ENCODE measurements around the gene KTI12. TPM values are rescaled to one million over a fixed set of nuclear protein-coding genes. Genes with fewer than 3 reads are reported as not detected.
"Not testable (repeated sequence)": the region's sequence is repeated elsewhere in the genome, so short reads cannot be mapped to it uniquely, and the experiment has no call there.

Gene KTI12
- 10 to 100 TPM; 14.5 to 23.5 (median 16.5) TPM for total RNA-seq
- 10 to 100 TPM; 29.9 to 39.4 TPM for polyA plus RNA-seq
- 7.5 reads per million, percentile 31 among the genes with 10 or more reads in this experiment for total RNA-seq

GRCh38 chr1:52033190-52034049 lies at the start of gene KTI12:
TSS of gene KTI12 (minus strand) at chr1:52033810. CDS start at chr1:52033761, 49 bp downstream.
- Mint-ChIP-seq H3K27ac (peak within 1 kb of the TSS; percentile 92 to 97 (median 96)), H3K9me3 (no peaks in the 10 kb centered on the region), H3K4me1 (peaks cover 18 to 52% (median 38%) of the 10 kb centered on the region in 7 donors), H3K4me3 (peak within 1 kb of the TSS; percentile 91 to 96 (median 93)), H3K27me3 (no peaks in the 10 kb centered on the region), H3K36me3 (peaks cover 0 to 29% (median 4%) of the 10 kb centered on the region in 5 donors)
- ChIA-PET POLR2A (interaction anchor here (0.7 to 4.0 kb wide), 15 partner anchors 8 to 670 kb away, joined by 3 to 43 read pairs (median 4); partner anchors contain the start of genes BTF3L4, NRDC, ORC1 and PRPF38A), CTCF (no interaction called here)
- DNase-seq (peak; percentile 72 to 92 (median 89)), ATAC-seq (peak; percentile 95)
- no peaks in the 10 kb centered on the region for H3K9me3 ChIP-seq (ENCODE audit: control insufficient read depth in 2 of 3, low read length in 3 of 3)
- intact Hi-C loops (cut with micrococcal nuclease): loop anchor here (1.0 to 5.0 kb wide), 7 partner anchors 23 to 416 kb away; partner anchors contain the start of genes BTF3L4 (in 2 of the 2), CC2D1B (in 1 of the 2), NRDC (in 1 of the 2) and ORC1 (in 1 of the 2)
- peaks cover 0 to 16% (median 5%) of the 10 kb centered on the region in 3 experiments for H3K36me3 ChIP-seq (ENCODE audit: control insufficient read depth in 2 of 3, insufficient read depth in 3 of 3, low read length in 3 of 3)
- peak within 1 kb of the TSS; percentile 73 for H3K27ac ChIP-seq (ENCODE audit: low read depth, low read length)
- H3K27me3 ChIP-seq (ENCODE audit: control insufficient read depth in 2 of 2, insufficient read depth in 2 of 2, low read length in 2 of 2): no peaks in the 10 kb centered on the region
- peaks cover 20 to 22% of the 10 kb centered on the region in 2 donors for H3K4me1 ChIP-seq (ENCODE audit: control insufficient read depth in 2 of 2, insufficient read depth in 2 of 2, low read length in 2 of 2)
- H3K4me3 ChIP-seq (ENCODE audit: low read length): peak within 1 kb of the TSS; percentile 94

GRCh38 chr1:52080014-52080415 lies 46.4 kb upstream of the KTI12 start:
- no peaks in the 10 kb centered on the region for H3K4me1 ChIP-seq (ENCODE audit: control insufficient read depth in 2 of 2, insufficient read depth in 2 of 2, low read length in 2 of 2)
- intact Hi-C loops (cut with micrococcal nuclease): no loop called here
- Mint-ChIP-seq H3K36me3 (peaks cover 0 to 15% (median 0%) of the 10 kb centered on the region in 5 donors), H3K27me3 (no peaks in the 10 kb centered on the region), H3K4me1 (peaks cover 0 to 14% (median 7%) of the 10 kb centered on the region in 7 donors), H3K9me3 (no peaks in the 10 kb centered on the region), H3K27ac (peak overlapping the region in 1 of 9 donors; percentile 46), H3K4me3 (no peak overlapping the region)
- POLR2A ChIA-PET: interaction anchor here (0.9 kb wide), 1 partner anchor 286 kb away, joined by 3 read pairs; the partner anchor contains the start of gene CC2D1B
- CTCF ChIA-PET: interaction anchor here (0.5 kb wide), 1 partner anchor 125 kb away, joined by 5 read pairs; no protein-coding TSS in a partner anchor
- peaks cover 0 to 26% (median 0%) of the 10 kb centered on the region in 3 experiments for H3K36me3 ChIP-seq (ENCODE audit: control insufficient read depth in 2 of 3, insufficient read depth in 3 of 3, low read length in 3 of 3)
- no peak overlapping the region for H3K27ac ChIP-seq (ENCODE audit: low read depth, low read length)
- ATAC-seq (no peak), DNase-seq (no peak)
- no peak overlapping the region for H3K4me3 ChIP-seq (ENCODE audit: low read length)
- H3K27me3 ChIP-seq (ENCODE audit: control insufficient read depth in 2 of 2, insufficient read depth in 2 of 2, low read length in 2 of 2): no peaks in the 10 kb centered on the region
- H3K9me3 ChIP-seq (ENCODE audit: control insufficient read depth in 2 of 3, low read length in 3 of 3): no peaks in the 10 kb centered on the region

GRCh38 chr1:52077277-52077676 lies 43.7 kb upstream of the KTI12 start:
- H3K4me3 ChIP-seq (ENCODE audit: low read length); H3K9me3 Mint-ChIP-seq; H3K9me3 ChIP-seq (ENCODE audit: control insufficient read depth in 2 of 3, low read length in 3 of 3); H3K27me3 ChIP-seq (ENCODE audit: control insufficient read depth in 2 of 2, insufficient read depth in 2 of 2, low read length in 2 of 2); intact Hi-C loops (cut with micrococcal nuclease); H3K4me1 ChIP-seq (ENCODE audit: control insufficient read depth in 2 of 2, insufficient read depth in 2 of 2, low read length in 2 of 2); H3K4me3 Mint-ChIP-seq; ATAC-seq; DNase-seq; H3K27ac Mint-ChIP-seq; POLR2A ChIA-PET; CTCF ChIA-PET; H3K27me3 Mint-ChIP-seq; H3K27ac ChIP-seq (ENCODE audit: low read depth, low read length): not testable (repeated sequence)
- Mint-ChIP-seq H3K36me3 (peaks cover 0 to 20% (median 7%) of the 10 kb centered on the region in 5 donors), H3K4me1 (peaks cover 0 to 18% (median 7%) of the 10 kb centered on the region in 7 donors)
- peaks cover 0 to 21% (median 0%) of the 10 kb centered on the region in 3 experiments for H3K36me3 ChIP-seq (ENCODE audit: control insufficient read depth in 2 of 3, insufficient read depth in 3 of 3, low read length in 3 of 3)

- Histone ChIP-seq H3K4me1 (ENCODE audit: control insufficient read depth in 2 of 2, insufficient read depth in 2 of 2, low read length in 2 of 2) (no peaks in the 10 kb centered on the region), H3K27me3 (ENCODE audit: control insufficient read depth in 2 of 2, insufficient read depth in 2 of 2, low read length in 2 of 2) (no peaks in the 10 kb centered on the region), H3K4me3 (ENCODE audit: low read length) (no peak overlapping the region), H3K9me3 (ENCODE audit: control insufficient read depth in 2 of 3, low read length in 3 of 3) (no peaks in the 10 kb centered on the region), H3K27ac (ENCODE audit: low read depth, low read length) (no peak overlapping the region), H3K36me3 (ENCODE audit: control insufficient read depth in 2 of 3, insufficient read depth in 3 of 3, low read length in 3 of 3) (peaks cover 0 to 20% (median 3%) of the 10 kb centered on the region in 3 experiments)
- Mint-ChIP-seq H3K4me1 (peaks cover 14 to 39% (median 35%) of the 10 kb centered on the region in 7 donors), H3K27ac (peak overlapping the region in 1 of 9 donors; percentile 70), H3K9me3 (no peaks in the 10 kb centered on the region), H3K4me3 (no peak overlapping the region), H3K27me3 (no peaks in the 10 kb centered on the region), H3K36me3 (peaks cover 3 to 31% (median 11%) of the 10 kb centered on the region in 5 donors)
- DNase-seq: no peak
- ATAC-seq: no peak
- intact Hi-C loops (cut with micrococcal nuclease): no loop called here
- ChIA-PET CTCF (no interaction called here), POLR2A (no interaction called here)
Observed at GRCh38 chr1:52072291-52072690, 38.7 kb upstream of the KTI12 start.

- H3K27me3 ChIP-seq (ENCODE audit: control insufficient read depth in 2 of 2, insufficient read depth in 2 of 2, low read length in 2 of 2): no peaks in the 10 kb centered on the region
- H3K9me3 ChIP-seq (ENCODE audit: control insufficient read depth in 2 of 3, low read length in 3 of 3): no peaks in the 10 kb centered on the region
- Mint-ChIP-seq H3K9me3 (no peaks in the 10 kb centered on the region), H3K4me3 (no peak overlapping the region), H3K36me3 (peaks cover 3 to 31% (median 11%) of the 10 kb centered on the region in 5 donors), H3K27me3 (no peaks in the 10 kb centered on the region), H3K27ac (peak overlapping the region in 1 of 9 donors; percentile 7), H3K4me1 (peaks cover 14 to 39% (median 37%) of the 10 kb centered on the region in 7 donors)
- intact Hi-C loops (cut with micrococcal nuclease): no loop called here
- no peak overlapping the region for H3K27ac ChIP-seq (ENCODE audit: low read depth, low read length)
- no peak for ATAC-seq
- H3K4me3 ChIP-seq (ENCODE audit: low read length): no peak overlapping the region
- DNase-seq: no peak
- peaks cover 3 to 25% (median 5%) of the 10 kb centered on the region in 3 experiments for H3K36me3 ChIP-seq (ENCODE audit: control insufficient read depth in 2 of 3, insufficient read depth in 3 of 3, low read length in 3 of 3)
- ChIA-PET CTCF (interaction anchor here (1.0 kb wide), 1 partner anchor 174 kb away, joined by 3 read pairs; no protein-coding TSS in a partner anchor), POLR2A (no interaction called here)
- no peaks in the 10 kb centered on the region for H3K4me1 ChIP-seq (ENCODE audit: control insufficient read depth in 2 of 2, insufficient read depth in 2 of 2, low read length in 2 of 2)
Observed at GRCh38 chr1:52070704-52071103, 37.1 kb upstream of the KTI12 start.

- H3K27me3 ChIP-seq (ENCODE audit: control insufficient read depth in 2 of 2, insufficient read depth in 2 of 2, low read length in 2 of 2): no peaks in the 10 kb centered on the region
- H3K9me3 ChIP-seq (ENCODE audit: control insufficient read depth in 2 of 3, low read length in 3 of 3): no peaks in the 10 kb centered on the region
- ChIA-PET POLR2A (no interaction called here), CTCF (no interaction called here)
- intact Hi-C loops (cut with micrococcal nuclease): no loop called here
- no peak overlapping the region for H3K4me3 ChIP-seq (ENCODE audit: low read length)
- peaks cover 2% of the 10 kb centered on the region in 2 donors for H3K4me1 ChIP-seq (ENCODE audit: control insufficient read depth in 2 of 2, insufficient read depth in 2 of 2, low read length in 2 of 2)
- Mint-ChIP-seq H3K27ac (no peak overlapping the region), H3K9me3 (no peaks in the 10 kb centered on the region), H3K4me3 (no peak overlapping the region), H3K27me3 (no peaks in the 10 kb centered on the region), H3K4me1 (peaks cover 21 to 55% (median 49%) of the 10 kb centered on the region in 7 donors), H3K36me3 (peaks cover 4 to 31% (median 17%) of the 10 kb centered on the region in 5 donors)
- DNase-seq (no peak), ATAC-seq (no peak)
- peaks cover 0 to 59% (median 22%) of the 10 kb centered on the region in 3 experiments for H3K36me3 ChIP-seq (ENCODE audit: control insufficient read depth in 2 of 3, insufficient read depth in 3 of 3, low read length in 3 of 3)
- no peak overlapping the region for H3K27ac ChIP-seq (ENCODE audit: low read depth, low read length)
Observed at GRCh38 chr1:52063192-52063591, 29.6 kb upstream of the KTI12 start.
